Vagina (tissue), 2 donors: ENCODE data around the gene SCTR.

Experiments
- POLR2A ChIP-seq, 2 donors: fragments of 450-650 bp; IDR thresholded peaks; one replicate each; pipeline ENCODE4 v1.6.1; 2017; ENCODE audit warnings: antibody characterized with exemption in 2 of 2, mild to moderate bottlenecking in 2 of 2, moderate library complexity in 2 of 2
- POLR2AphosphoS5 ChIP-seq, 2 donors: sonication (generic); formaldehyde crosslinking; IDR thresholded peaks; one replicate each; pipeline ENCODE4 v1.9.0; 2017; ENCODE audit warnings: antibody characterized with exemption in 2 of 2, mild to moderate bottlenecking in 2 of 2, low read depth in 1 of 2; ENCODE audit not compliant: insufficient read depth in 1 of 2
- TF ChIP-seq, protein P1 (sequence below), 3 experiments: fragments of 450-650 bp in 2 of 3; fragments of 200-600 bp in 1 of 3; sonication (generic) in 1 of 3; IDR thresholded peaks; one replicate each; pipeline ENCODE4 v1.5.1; 2017 to 2019; ENCODE audit warnings: antibody characterized with exemption in 3 of 3, mild to moderate bottlenecking in 2 of 3, moderate library complexity in 2 of 3

DNA sequence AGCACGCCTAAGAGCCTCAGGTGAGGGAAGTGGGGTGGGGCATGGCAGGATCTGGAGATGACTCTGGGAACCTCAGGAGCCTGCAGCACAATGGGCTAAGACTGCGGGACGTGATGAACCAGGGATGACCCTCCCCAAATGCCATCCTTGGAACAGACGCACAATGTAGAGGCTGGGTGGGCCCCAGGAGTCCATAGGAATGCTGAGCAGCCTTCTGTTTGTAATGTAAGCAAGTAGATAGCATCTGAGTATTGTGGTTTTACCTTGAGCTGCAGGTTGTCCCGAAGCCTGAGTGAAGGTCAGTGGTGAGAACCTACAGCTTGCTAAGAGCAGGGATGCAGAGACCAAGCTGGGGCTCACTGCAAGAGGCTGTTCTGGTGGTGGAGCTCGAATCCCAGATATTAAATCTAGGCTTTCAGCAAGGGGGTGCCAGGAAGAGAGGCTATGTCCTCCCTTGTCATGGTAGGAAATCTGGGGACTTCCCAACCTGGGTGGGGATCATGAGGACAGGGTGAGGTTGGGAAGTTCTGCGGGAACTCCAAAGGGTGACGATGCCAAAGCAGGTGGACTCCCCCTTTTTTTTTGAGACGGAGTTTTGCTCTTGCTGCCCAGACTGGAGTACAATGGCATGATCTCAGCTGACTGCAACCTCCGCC, 5.8 kb downstream of the SCTR start:
- TF ChIP-seq, protein P1, sequence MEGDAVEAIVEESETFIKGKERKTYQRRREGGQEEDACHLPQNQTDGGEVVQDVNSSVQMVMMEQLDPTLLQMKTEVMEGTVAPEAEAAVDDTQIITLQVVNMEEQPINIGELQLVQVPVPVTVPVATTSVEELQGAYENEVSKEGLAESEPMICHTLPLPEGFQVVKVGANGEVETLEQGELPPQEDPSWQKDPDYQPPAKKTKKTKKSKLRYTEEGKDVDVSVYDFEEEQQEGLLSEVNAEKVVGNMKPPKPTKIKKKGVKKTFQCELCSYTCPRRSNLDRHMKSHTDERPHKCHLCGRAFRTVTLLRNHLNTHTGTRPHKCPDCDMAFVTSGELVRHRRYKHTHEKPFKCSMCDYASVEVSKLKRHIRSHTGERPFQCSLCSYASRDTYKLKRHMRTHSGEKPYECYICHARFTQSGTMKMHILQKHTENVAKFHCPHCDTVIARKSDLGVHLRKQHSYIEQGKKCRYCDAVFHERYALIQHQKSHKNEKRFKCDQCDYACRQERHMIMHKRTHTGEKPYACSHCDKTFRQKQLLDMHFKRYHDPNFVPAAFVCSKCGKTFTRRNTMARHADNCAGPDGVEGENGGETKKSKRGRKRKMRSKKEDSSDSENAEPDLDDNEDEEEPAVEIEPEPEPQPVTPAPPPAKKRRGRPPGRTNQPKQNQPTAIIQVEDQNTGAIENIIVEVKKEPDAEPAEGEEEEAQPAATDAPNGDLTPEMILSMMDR (IDR thresholded peaks at IDR 0.05): no peak
- TF ChIP-seq POLR2A (IDR thresholded peaks at IDR 0.05) (no peak), POLR2AphosphoS5 (IDR thresholded peaks at IDR 0.05; ENCODE audit: insufficient read depth in 1 of 2, low read depth in 1 of 2) (no peak)
